HG02610 (cell line): ENCODE data around the gene OAF.

ENCODE experiments used
- ATAC-seq: cut with Tn5 transposase; IDR thresholded peaks from one replicate; pipeline ENCODE4 v1.9.1; 2021; ENCODE audit warnings: mild to moderate bottlenecking, moderate library complexity; ENCODE audit not compliant: unreplicated experiment

The OAF gene

GRCh38 chr11:120200677-120201076, 10.2 kb upstream of the OAF start:
- ATAC-seq: no peak

DNA sequence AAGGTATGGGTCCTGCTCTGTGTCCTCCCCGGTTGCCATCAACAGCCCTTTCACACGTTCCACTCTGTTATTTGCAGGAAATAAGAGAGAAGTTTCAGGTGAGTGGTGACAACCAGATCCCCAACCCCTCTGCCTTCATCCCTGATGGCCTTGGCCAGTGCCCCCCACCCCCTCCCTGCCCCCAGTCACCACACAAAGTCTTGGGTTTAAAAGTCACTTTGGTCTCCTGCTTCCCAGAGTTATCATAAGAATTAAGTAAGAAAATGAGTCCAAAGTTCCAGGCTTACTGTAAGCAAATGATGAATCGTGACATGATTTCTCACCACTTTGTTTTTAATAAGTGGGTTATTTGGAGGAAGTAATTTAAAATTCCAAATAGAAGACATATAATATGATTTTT, 9.2 kb upstream of the OAF start:
- ATAC-seq: no peak

GRCh38 chr11:120203626-120204025, 7.2 kb upstream of the OAF start:
- ATAC-seq: no peak

GRCh38 chr11:120205596-120206161, 5.2 kb upstream of the OAF start:
- no peak for ATAC-seq

GRCh38 chr11:120207512-120207911, 3.3 kb upstream of the OAF start:
- no peak for ATAC-seq

GRCh38 chr11:120208001-120208441, 2.8 kb upstream of the OAF start:
- ATAC-seq: no peak

DNA sequence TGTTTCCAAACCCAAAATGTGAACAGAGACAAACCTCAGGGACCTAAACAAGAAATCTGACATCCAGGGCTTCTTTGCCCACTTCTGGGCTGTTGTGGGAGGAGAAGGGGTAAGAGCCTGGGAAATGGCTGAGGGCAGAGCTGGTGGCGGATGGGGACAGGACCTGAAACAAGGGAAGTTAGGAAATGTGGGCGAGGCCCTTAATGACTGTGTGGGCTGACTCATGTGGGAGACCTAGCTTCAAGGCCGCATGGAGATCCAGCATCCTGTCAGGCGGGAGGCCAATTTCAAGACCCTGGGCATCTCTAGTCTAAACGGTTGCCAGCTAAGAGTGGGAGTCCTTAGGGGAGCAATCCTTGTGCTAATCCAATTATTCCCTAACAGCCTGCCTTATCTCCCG, 2.1 kb upstream of the OAF start:
- ATAC-seq: no peak

GRCh38 chr11:120209746-120210625, 846 bp upstream of the OAF start:
- peak; percentile 4 for ATAC-seq

- ATAC-seq: no peak
These were observed 858 bp downstream of the OAF start for GRCh38 chr11:120211522-120212258.

GRCh38 chr11:120212259-120212878, 1.5 kb downstream of the OAF start:
- ATAC-seq: no peak

- ATAC-seq: no peak
These were observed 2.1 kb downstream of the OAF start for GRCh38 chr11:120212926-120213325.

DNA sequence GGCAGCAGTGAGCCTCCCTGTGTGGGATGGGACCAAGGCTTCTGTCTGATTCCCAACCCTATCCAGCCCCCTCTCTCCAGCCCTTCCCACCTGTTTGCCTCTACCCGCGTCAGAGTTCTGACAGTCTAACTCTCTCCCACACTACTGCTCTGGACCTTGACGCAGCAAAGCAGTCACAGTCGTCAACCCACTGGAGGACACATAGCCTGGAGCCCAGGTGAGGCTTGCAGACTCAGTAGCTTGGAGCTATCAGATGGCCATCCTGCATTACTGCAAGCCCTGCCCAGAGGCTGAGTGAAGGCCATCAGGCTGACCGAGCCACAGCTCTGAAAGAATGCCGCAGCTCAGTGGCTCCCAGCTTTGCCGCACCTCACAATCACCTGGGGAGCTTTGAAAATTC, 3.7 kb downstream of the OAF start:
- ATAC-seq: no peak

DNA sequence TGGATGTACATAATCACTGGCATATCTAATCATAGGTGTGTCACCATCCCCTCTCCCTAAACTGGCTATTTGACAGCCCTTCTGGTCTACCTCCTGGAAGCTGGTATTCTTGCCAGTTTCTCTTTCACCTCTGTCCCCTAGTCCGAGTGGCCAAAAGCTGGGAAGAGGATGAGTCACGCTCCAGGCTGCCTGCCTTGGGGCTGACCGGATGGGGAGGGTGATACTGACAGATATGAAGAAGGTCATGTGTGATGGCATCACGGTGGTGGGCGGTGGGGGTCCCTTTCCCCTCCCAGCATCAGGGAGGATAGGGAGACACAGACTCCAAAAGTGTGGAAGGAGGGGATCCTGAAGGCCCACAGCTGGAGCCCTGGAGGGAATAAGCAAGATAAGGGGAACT, 4.8 kb downstream of the OAF start:
- no peak for ATAC-seq

GRCh38 chr11:120216426-120217102, 5.7 kb downstream of the OAF start:
- no peak for ATAC-seq

GRCh38 chr11:120217526-120217925, 6.7 kb downstream of the OAF start:
- ATAC-seq: no peak

GRCh38 chr11:120217941-120218694, 7.3 kb downstream of the OAF start:
- no peak for ATAC-seq

DNA sequence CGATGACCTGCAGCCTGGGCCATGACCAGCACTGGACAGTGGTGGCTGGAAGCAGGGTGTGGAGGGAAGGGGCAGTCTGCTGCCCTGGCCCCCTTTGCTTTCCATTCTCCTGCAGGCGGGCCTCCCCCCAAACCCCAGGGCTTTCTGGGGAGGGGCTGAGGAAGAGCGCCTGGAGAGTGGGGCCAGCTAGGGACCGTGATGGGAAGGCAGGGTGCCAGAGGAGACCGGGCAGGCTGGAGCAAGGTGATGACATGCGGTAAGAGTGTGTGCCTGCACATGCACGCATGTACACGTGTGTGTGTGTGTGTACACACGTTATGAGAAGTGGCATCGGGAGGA, 7.8 kb downstream of the OAF start:
- ATAC-seq: no peak

DNA sequence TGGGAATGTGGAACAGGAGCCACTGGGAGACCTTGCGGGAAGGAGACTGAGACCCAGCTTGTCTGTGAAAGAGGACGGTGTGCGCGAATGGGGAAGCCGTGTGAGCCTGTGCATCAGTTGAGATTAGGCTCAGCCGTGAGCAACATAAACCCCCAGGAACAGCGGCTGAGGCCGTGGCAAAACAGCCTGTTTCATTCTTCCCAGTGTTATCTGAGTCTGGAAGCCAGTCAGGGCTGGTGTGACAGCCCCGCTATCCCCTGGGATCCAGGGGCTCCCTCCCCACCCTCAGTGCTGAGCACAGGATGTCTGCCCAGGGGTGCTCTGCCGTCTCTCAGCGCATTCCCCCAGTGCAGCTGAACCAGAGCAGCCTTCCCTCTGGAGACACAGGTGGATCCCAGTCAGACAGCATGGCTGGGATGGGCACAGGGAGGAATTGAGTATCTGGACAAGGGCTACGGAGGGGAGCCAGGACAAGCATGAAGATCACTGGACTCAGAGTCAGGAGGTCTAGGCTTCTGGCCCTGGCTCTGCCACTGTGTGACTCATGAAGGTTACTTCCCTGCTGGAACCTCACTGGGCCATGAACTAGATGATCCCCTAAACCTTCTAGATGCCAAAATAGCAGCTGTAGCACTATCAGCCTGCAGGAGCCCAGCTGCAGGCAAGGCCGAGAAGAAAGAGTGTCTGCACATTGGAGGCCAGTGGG, 8.6 kb downstream of the OAF start:
- no peak for ATAC-seq

DNA sequence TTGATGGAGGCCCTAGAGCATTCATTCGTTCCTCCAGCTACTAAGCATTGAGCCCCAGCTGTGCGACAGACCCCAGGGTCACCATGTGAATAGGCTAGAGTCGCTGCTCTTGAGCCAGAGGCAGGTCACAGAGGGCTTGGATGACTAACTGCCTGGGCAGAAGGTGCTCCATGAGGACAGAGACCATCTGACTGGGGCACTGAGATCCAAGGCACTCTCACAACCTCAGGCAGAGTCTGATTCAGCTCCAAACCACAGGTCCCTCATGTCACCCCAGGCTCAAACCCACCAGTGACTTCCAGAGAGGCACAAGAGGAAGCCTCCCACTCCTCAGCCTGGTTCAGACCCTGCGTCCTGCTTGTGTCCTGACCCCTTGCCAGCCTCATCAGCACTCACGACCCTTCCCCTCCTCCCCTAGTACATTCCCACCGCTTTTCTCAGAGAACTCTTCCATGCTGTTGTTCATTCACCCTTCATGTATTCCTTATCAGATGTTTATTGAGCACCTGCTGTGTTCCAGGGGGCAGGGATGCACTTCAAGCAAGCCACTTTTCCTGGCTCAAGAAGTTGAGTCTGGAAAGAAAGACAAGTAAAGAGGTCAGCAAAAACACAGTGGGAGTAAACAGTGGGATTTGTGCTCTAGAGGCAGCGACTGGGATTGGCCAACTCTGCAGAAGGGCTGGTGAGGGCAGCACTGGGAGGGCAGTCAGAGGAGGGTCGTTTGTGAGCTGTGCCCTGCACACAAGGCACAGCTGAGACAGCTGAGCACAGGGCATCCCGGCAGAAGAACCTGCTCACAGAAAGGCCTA, 9.3 kb downstream of the OAF start:
- ATAC-seq: no peak
